Right renal pelvis (tissue), 4 donors: ENCODE data around the gene PTPN7. TPM values are rescaled to one million over a fixed set of nuclear protein-coding genes. Genes with fewer than 3 reads are reported as not detected.
"Not testable (repeated sequence)": the region's sequence is repeated elsewhere in the genome, so short reads cannot be mapped to it uniquely, and the experiment has no call there.

ENCODE experiments used
- DNase-seq, 4 donors: peaks; one replicate each; pipeline ENCODE4 v3.0.0-alpha.2; 2013; ENCODE audit warnings: low read depth in 4 of 4, low spot score in 3 of 4, missing footprints in 1 of 4
- polyA plus RNA-seq, 4 donors: library from polyadenylated mRNA; unstranded; fragments of 120-200 nt; gene quantifications; one replicate each; pipeline ENCODE4 v1.2.1, GENCODE V29; 2013; ENCODE audit not compliant: insufficient read length in 4 of 4

The PTPN7 gene
- polyA plus RNA-seq, 4 donors = 0.98 to 2.1 (median 1.3) TPM

GRCh38 chr1:202154148-202154765, 6.1 kb downstream of the PTPN7 start:
- DNase-seq = no peak

GRCh38 chr1:202153284-202153683, 7.1 kb downstream of the PTPN7 start:
- no peak for DNase-seq

- DNase-seq = no peak
These were observed 8.0 kb downstream of the PTPN7 start for GRCh38 chr1:202152399-202152798.

DNA sequence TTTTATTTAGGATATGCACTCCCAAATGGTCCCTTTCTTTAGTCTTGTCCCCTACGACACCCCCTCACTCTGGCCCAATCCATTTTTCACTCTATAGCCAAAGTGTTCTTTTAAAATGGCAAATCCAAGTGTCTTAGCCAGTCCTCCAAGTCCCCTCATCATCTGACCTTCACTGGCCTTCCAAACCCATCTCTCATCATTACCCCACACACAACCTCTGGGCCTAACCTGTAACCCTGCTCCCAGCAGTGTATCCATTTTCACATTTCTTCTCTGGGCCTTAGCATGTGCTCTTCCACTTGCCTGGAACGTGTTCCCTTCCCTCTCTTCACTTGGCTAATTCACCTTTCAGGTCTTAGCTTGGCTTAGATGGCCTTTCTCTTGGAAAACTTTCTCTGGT, 9.4 kb downstream of the PTPN7 start:
- DNase-seq = no peak

- no peak for DNase-seq
These were observed 9.8 kb downstream of the PTPN7 start for GRCh38 chr1:202150602-202151001.

GRCh38 chr1:202150187-202150586, 10.2 kb downstream of the PTPN7 start:
- no peak for DNase-seq

DNA sequence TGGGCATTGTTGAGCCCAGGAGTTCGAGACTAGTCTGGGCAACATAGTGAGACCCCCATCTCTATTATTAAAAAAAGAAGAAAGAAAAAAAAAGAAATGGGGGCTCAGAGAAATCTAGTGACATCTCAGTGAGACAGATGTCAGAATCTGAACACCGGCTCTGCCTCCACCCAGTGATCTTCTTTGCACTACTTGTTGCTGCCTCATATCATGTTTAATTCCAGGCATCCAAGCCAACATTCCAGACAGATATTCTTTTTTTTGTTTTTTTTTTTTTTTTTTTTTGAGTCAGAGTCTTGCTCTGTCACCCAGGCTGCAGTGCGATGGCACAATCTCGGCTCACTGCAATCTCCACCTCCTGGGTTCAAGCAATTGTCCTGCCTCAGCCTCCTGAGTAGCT, 10.8 kb downstream of the PTPN7 start:
- no peak for DNase-seq

- DNase-seq = no peak
These were observed 12.0 kb downstream of the PTPN7 start for GRCh38 chr1:202148391-202148790.

- no peak for DNase-seq
These were observed 13.4 kb downstream of the PTPN7 start for GRCh38 chr1:202146993-202147392.

GRCh38 chr1:202146279-202146678, 14.1 kb downstream of the PTPN7 start:
- DNase-seq = no peak

- not testable (repeated sequence) for DNase-seq
These were observed 14.7 kb downstream of the PTPN7 start for GRCh38 chr1:202145744-202146140.

GRCh38 chr1:202145068-202145743, 15.2 kb downstream of the PTPN7 start:
- no peak for DNase-seq

- no peak for DNase-seq
These were observed 15.9 kb downstream of the PTPN7 start, which contains the start of gene ARL8A for GRCh38 chr1:202144402-202145067. Gene ARL8A, minus strand, starts transcription at chr1:202144737. Its CDS starts 165 bp downstream, at chr1:202144572.

DNA sequence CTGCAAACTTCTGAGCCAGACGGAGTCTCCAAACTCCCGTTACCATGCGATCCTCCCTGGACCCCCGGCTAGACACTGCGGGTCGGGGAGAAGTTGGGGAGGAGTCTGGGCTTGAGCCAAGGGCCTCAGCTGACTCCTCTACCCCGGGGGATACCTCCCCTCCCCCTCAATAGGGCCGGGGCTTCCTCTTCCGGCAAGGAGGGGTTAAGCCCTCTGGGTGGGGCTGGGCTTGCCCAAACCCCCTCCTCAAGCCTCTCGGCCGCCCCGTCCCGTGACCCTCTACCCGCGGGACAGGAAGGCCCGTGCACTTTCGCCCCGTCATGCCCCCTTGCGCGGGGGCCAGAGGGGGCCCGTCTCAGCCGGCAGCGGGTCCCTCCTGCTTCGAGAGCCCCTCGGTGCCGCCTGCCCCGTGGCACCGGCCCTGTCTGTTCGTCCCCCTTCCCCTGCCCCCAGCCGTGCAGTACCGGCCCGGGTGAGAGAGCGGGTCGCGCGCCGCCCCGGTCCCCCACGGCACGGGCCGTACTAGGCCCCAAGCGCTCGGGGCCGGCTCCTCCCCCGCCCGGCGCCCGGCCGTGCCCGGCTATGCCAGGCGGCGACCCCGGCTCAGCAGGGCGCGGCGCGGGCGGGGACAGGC, 16.5 kb downstream of the PTPN7 start:
- no peak for DNase-seq

DNA sequence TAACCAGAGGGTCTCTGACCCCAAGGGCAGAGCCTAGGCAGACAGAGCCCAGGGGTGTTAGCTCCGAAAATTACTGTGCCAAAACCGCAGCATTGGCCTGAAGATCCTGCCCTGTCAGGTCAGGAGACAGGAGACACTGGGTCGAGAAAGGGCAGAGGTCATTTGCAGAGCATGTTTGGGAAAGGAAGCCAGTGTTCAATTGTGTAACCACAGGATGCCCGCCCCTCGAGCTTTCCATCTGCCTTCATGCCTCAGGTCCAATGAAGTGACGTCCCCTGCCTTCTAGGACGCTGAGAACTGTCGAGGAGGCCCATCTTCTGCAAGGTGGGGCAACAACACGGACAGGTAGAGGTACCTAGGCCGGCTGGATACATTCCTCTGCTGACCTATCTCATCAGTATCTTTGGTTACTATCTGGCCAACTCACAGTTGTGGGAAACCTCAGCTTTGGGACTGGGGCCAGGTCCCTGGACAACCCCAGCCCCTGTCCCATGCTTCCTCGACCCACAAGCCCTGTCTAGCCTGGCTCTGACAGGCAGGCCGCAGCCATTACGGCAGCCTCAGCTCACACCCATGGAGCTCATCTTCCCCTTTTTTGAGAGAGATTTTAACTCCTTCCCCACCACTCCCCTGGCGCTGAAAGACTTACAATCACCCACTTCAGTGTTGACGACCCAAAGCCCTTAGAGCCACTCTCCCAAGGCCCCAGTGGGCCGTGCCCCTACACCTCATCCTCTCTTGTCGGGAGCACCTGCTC, 17.2 kb downstream of the PTPN7 start:
- no peak for DNase-seq

DNA sequence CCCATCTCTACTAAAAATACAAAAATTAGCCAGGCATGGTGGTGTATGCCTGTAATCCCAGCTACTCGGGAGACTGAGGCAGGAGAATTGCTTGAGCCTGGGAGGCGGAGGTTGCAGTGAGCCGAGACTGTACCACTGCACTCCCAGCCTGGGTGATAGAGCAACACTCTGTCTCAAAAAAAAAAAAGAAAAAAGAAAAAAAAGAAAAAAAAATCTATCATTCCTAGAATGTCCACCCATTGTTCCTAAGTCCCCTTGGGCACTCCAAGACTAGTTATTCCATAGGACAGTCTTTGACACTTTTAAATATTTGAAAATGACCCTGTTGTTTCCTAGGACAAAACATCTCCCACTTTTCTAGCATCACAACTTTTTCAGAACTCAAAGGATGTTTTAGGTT, 18.9 kb downstream of the PTPN7 start:
- DNase-seq = not testable (repeated sequence)

DNA sequence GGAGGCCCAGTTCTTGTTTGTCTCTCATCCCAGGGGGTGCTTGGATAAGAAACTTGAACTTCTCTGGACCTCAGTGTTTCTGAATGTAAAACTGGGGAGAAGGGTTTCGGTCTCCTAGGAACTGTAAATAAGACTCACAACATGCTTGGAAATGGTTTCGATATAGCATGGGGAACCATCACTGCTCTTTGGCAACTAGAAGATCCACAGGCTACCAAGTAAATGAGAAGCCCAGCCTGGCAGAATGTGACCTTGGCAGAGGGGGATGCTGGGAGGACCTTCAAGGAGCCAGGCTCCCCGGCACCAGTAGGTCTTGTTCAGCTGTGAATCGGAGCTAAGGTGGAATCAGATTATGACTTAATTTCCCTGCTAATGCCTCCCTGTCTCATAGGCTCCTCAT, 19.6 kb downstream of the PTPN7 start:
- DNase-seq = no peak

GRCh38 chr1:202135221-202135721, 25.1 kb downstream of the PTPN7 start:
- no peak for DNase-seq

GRCh38 chr1:202134645-202135172, 25.7 kb downstream of the PTPN7 start:
- DNase-seq = no peak

DNA sequence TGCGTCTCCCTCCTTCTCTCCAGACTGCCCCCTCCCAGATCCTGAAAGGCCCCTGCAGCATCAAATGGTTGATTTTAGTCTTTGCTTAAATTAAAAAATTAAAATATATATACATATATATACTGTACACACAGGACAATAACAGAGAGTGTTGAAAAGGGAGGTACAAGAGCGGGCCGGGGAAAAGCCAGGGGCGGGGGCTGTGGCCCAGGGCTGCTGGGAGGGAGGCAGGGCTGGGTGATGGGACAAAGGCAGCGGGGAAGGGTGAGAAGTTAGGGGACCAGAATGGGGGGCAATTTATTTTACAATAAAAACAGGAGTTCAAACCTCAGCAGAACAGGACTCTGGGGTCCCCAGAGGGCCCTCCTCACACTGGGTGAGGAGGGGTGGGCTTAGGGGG, 26.4 kb downstream of the PTPN7 start:
- no peak for DNase-seq
